Loucy (cell line): ENCODE results near the gene ZNF718.
"Not testable (repeated sequence)": the region's sequence is repeated elsewhere in the genome, so short reads cannot be mapped to it uniquely, and the experiment has no call there.

Experiments
- H2AFZ ChIP-seq: fragments of 200-600 bp; sonication (generic); 2 replicates; pipeline ENCODE4 v1.6.0; 2016; ENCODE audit warnings: antibody characterized with exemption, mild to moderate bottlenecking, low read length, moderate library complexity
- H3F3A ChIP-seq: fragments of 200-600 bp; 2 replicates; pipeline ENCODE4 v1.6.0; 2016; ENCODE audit warnings: antibody characterized with exemption, low read depth, mild to moderate bottlenecking
- H3K27me3 ChIP-seq: fragments of 200-600 bp; sonication (generic); 2 replicates; pipeline ENCODE4 v1.6.1; 2014; ENCODE audit warnings: low read length, mild to moderate bottlenecking; ENCODE audit not compliant: insufficient read depth, poor library complexity, severe bottlenecking
- H3K36me3 ChIP-seq: fragments of 200-600 bp; sonication (generic); 2 replicates; pipeline ENCODE4 v1.6.1; 2016; ENCODE audit warnings: low read length; ENCODE audit not compliant: insufficient read depth
- H3K4me1 ChIP-seq: fragments of 200-600 bp; sonication (generic); 2 replicates; pipeline ENCODE4 v1.5.1; 2014; ENCODE audit warnings: low read length, mild to moderate bottlenecking; ENCODE audit not compliant: insufficient read depth, poor library complexity, severe bottlenecking
- H3K4me2 ChIP-seq: fragments of 200-600 bp; sonication (generic); 2 replicates; pipeline ENCODE4 v1.6.0; 2014; ENCODE audit warnings: antibody characterized with exemption, low read length, low read depth, mild to moderate bottlenecking; ENCODE audit not compliant: poor library complexity, severe bottlenecking
- H3K4me3 ChIP-seq: fragments of 200-600 bp; sonication (generic); 2 replicates; pipeline ENCODE4 v1.5.1; 2014; ENCODE audit warnings: low read length, mild to moderate bottlenecking, mixed read lengths; ENCODE audit not compliant: poor library complexity, severe bottlenecking
- H3K79me2 ChIP-seq: fragments of 200-600 bp; sonication (generic); 2 replicates; pipeline ENCODE4 v1.6.1; 2014; ENCODE audit warnings: low read length; ENCODE audit not compliant: insufficient read depth
- H3K9ac ChIP-seq: fragments of 200-600 bp; sonication (generic); 2 replicates; pipeline ENCODE4 v1.6.0; 2014; ENCODE audit warnings: mild to moderate bottlenecking, low read depth, low read length, moderate library complexity; ENCODE audit not compliant: poor library complexity, severe bottlenecking
- H3K9me2 ChIP-seq: fragments of 200-600 bp; sonication (generic); replicated peaks from 2 replicates; pipeline ENCODE4 v1.6.1; 2016; ENCODE audit warnings: low read depth, low read length, mixed read lengths
- H3K9me3 ChIP-seq: fragments of 200-600 bp; sonication (generic); 2 replicates; pipeline ENCODE4 v1.6.1; 2014; ENCODE audit warnings: mild to moderate bottlenecking, antibody characterized with exemption, low read length, low read depth; ENCODE audit not compliant: insufficient read depth
- H4K20me1 ChIP-seq: fragments of 200-600 bp; sonication (generic); 2 replicates; pipeline ENCODE4 v1.6.0; 2014; ENCODE audit warnings: antibody characterized with exemption, low read length, mild to moderate bottlenecking; ENCODE audit not compliant: insufficient read depth, poor library complexity, severe bottlenecking
- EZH2phosphoT487 ChIP-seq: fragments of 200-600 bp; IDR thresholded peaks from 2 replicates; pipeline ENCODE4 v1.6.1; 2018; ENCODE audit warnings: antibody characterized with exemption, mild to moderate bottlenecking, moderate library complexity, borderline replicate concordance
- TF ChIP-seq, protein P1 (sequence below): fragments of 200-600 bp; sonication (generic); conservative IDR thresholded peaks from 2 replicates; pipeline ENCODE4 v1.5.1; 2014; ENCODE audit warnings: mild to moderate bottlenecking, antibody characterized with exemption, low read length

ZNF718 gene

GRCh38 chr4:211033-211511 is 86.8 kb downstream of the ZNF718 start:
- H3K27me3 ChIP-seq: no peaks in the 10 kb centered on the region
- H3K9ac ChIP-seq: no peak overlapping the region
- H3K4me3 ChIP-seq: peak overlapping the region; percentile 9
- H3F3A ChIP-seq: peaks cover 10% of the 10 kb centered on the region; the same call in 1 of the 2 replicates
- peaks cover 73% of the 10 kb centered on the region for H3K4me1 ChIP-seq
- H3K4me2 ChIP-seq: peak overlapping the region; percentile 55
- H4K20me1 ChIP-seq: no peaks in the 10 kb centered on the region
- H3K36me3 ChIP-seq: no peaks in the 10 kb centered on the region
- no peak overlapping the region for H2AFZ ChIP-seq
- no peaks in the 10 kb centered on the region for H3K79me2 ChIP-seq
- H3K9me2 ChIP-seq: no peaks in the 10 kb centered on the region
- TF ChIP-seq, protein P1, sequence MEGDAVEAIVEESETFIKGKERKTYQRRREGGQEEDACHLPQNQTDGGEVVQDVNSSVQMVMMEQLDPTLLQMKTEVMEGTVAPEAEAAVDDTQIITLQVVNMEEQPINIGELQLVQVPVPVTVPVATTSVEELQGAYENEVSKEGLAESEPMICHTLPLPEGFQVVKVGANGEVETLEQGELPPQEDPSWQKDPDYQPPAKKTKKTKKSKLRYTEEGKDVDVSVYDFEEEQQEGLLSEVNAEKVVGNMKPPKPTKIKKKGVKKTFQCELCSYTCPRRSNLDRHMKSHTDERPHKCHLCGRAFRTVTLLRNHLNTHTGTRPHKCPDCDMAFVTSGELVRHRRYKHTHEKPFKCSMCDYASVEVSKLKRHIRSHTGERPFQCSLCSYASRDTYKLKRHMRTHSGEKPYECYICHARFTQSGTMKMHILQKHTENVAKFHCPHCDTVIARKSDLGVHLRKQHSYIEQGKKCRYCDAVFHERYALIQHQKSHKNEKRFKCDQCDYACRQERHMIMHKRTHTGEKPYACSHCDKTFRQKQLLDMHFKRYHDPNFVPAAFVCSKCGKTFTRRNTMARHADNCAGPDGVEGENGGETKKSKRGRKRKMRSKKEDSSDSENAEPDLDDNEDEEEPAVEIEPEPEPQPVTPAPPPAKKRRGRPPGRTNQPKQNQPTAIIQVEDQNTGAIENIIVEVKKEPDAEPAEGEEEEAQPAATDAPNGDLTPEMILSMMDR: no peak
- TF ChIP-seq EZH2phosphoT487: no peak
- no peaks in the 10 kb centered on the region for H3K9me3 ChIP-seq

- Histone ChIP-seq H2AFZ (no peak overlapping the region), H3K4me2 (no peak overlapping the region), H3K4me3 (no peak overlapping the region), H4K20me1 (no peaks in the 10 kb centered on the region), H3F3A (peaks cover 10% of the 10 kb centered on the region; the same call in 1 of the 2 replicates), H3K9me2 (no peaks in the 10 kb centered on the region), H3K9ac (no peak overlapping the region), H3K9me3 (no peaks in the 10 kb centered on the region), H3K27me3 (no peaks in the 10 kb centered on the region), H3K79me2 (no peaks in the 10 kb centered on the region), H3K4me1 (peaks cover 76% of the 10 kb centered on the region), H3K36me3 (no peaks in the 10 kb centered on the region)
- no peak for TF ChIP-seq EZH2phosphoT487
- TF ChIP-seq, protein P1: no peak
Observed at GRCh38 chr4:212438-213188, 88.3 kb downstream of the ZNF718 start.

GRCh38 chr4:213189-213535 is 88.9 kb downstream of the ZNF718 start:
- H4K20me1 ChIP-seq, H3K4me2 ChIP-seq, H2AFZ ChIP-seq, H3K9me2 ChIP-seq, H3K9ac ChIP-seq, H3K9me3 ChIP-seq, H3F3A ChIP-seq, H3K79me2 ChIP-seq, H3K36me3 ChIP-seq, H3K27me3 ChIP-seq, H3K4me3 ChIP-seq: not testable (repeated sequence)
- H3K4me1 ChIP-seq: peaks cover 76% of the 10 kb centered on the region
